K562 (cell line): Measurements from ENCODE around the gene WDR27. TPM values are rescaled to one million over a fixed set of nuclear protein-coding genes. Genes with fewer than 3 reads are reported as not detected.

Experiments used
- ATAC-seq: fragments of 200-7000 bp; cut with Tn5 transposase; 3 replicates; pipeline ENCODE4 v1.9.1; 2020; ENCODE audit warnings: moderate library complexity
- BruUV-seq: library from RNA; stranded (reverse); fragments of 400-500 nt; replicated peaks from 2 replicates; lab custom pipeline; 2021; lab: Mats Ljungman, UMichigan
- CTCF ChIA-PET: fragments of 300-600 bp; formaldehyde crosslinking; extraction: SDS; loops from one replicate; lab custom pipeline; 2021; ENCODE audit warnings: low intra/inter-chr PET ratio; lab: Yijun Ruan, JAX
- POLR2A ChIA-PET: fragments of 300-600, 350-650 bp; sonication (Branson Sonifier 250); formaldehyde crosslinking; extraction: SDS; loops from one replicate; lab custom pipeline; 2021; ENCODE audit warnings: antibody characterized with exemption, inconsistent platforms; lab: Yijun Ruan, JAX
- DNase-seq, 4 experiments: peaks; one replicate each; pipeline versions ENCODE4 v3.0.0 to v3.0.0-alpha.2; 2011 to 2018; ENCODE audit warnings: low spot score in 3 of 4, mixed read lengths in 3 of 4; ENCODE audit errors: extremely low read depth in 1 of 4
- FAIRE-seq: peaks from 2 replicates; lab custom pipeline; 2011; peaks lifted over from hg19 to GRCh38; lab: Jason Lieb, UNC
- H2AFZ ChIP-seq: 2 replicates; pipeline ENCODE4 v1.6.0; 2011; ENCODE audit warnings: low read depth, low read length, control low read depth, inconsistent platforms
- H3K27ac ChIP-seq: fragments of 200-600 bp; 3 replicates; pipeline ENCODE4 v1.8.0; 2011; ENCODE audit warnings: low read depth, mild to moderate bottlenecking, control low read depth, inconsistent platforms, low read length, moderate library complexity, mixed read lengths; ENCODE audit errors: extremely low read depth
- H3K27me3 ChIP-seq, 2 experiments: fragments of 300-600 bp in 1 of 2; 2 replicates in 1 of 2; 3 replicates in 1 of 2; pipeline versions ENCODE4 v1.6.0 to v1.8.0; 2011; ENCODE audit warnings: inconsistent platforms in 2 of 2, low read length in 2 of 2, mild to moderate bottlenecking in 1 of 2, mixed read lengths in 1 of 2, moderate library complexity in 1 of 2; ENCODE audit not compliant: control insufficient read depth in 2 of 2, insufficient read depth in 2 of 2
- H3K36me3 ChIP-seq: fragments of 300-600 bp; 3 replicates; pipeline ENCODE4 v1.8.0; 2011; ENCODE audit warnings: mild to moderate bottlenecking, low read length, inconsistent platforms; ENCODE audit not compliant: control insufficient read depth, insufficient read depth
- H3K4me1 ChIP-seq, 2 experiments: fragments of 200-600 bp in 1 of 2; replicated peaks in 1 of 2; 2 replicates in 1 of 2; 3 replicates in 1 of 2; pipeline versions ENCODE4 v1.5.1 to v1.8.0; 2011; ENCODE audit warnings: inconsistent platforms in 2 of 2, low read length in 2 of 2, mild to moderate bottlenecking in 1 of 2, mixed read lengths in 1 of 2, moderate library complexity in 1 of 2; ENCODE audit not compliant: control insufficient read depth in 2 of 2, insufficient read depth in 2 of 2
- H3K4me2 ChIP-seq: 2 replicates; pipeline ENCODE4 v1.6.1; 2011; ENCODE audit warnings: low read length, control low read depth, inconsistent platforms, mixed read lengths; ENCODE audit not compliant: insufficient read depth
- H3K4me3 ChIP-seq: fragments of 200-600 bp; sonication (generic), shearing (Covaris generic); 2 replicates; pipeline ENCODE4 v1.5.1; 2016; ENCODE audit warnings: control low read depth, inconsistent platforms
- H3K79me2 ChIP-seq: fragments of 200-600 bp; 3 replicates; pipeline ENCODE4 v1.8.0; 2011; ENCODE audit warnings: low read length, inconsistent platforms; ENCODE audit not compliant: control insufficient read depth, insufficient read depth
- H3K9ac ChIP-seq, 2 experiments: 2 replicates each; pipeline versions ENCODE4 v1.6.0 to v1.6.1; 2011; ENCODE audit warnings: low read depth in 2 of 2, low read length in 2 of 2, control low read depth in 1 of 2, inconsistent platforms in 1 of 2, mild to moderate bottlenecking in 1 of 2, mixed read lengths in 1 of 2; ENCODE audit not compliant: insufficient read depth in 1 of 2
- H3K9me1 ChIP-seq: one replicate; pipeline ENCODE4 v1.6.0; 2011; ENCODE audit warnings: inconsistent platforms, mild to moderate bottlenecking, low read length, moderate library complexity; ENCODE audit not compliant: control insufficient read depth, insufficient read depth
- H3K9me3 ChIP-seq: replicated peaks from 2 replicates; pipeline ENCODE4 v1.5.1; 2011; ENCODE audit warnings: low read depth, low read length, inconsistent platforms; ENCODE audit not compliant: control insufficient read depth, insufficient read depth
- H4K20me1 ChIP-seq: replicated peaks from 2 replicates; pipeline ENCODE4 v1.6.1; 2011; ENCODE audit warnings: low read length, inconsistent platforms, mixed read lengths; ENCODE audit not compliant: control insufficient read depth, insufficient read depth
- ATF6 ChIP-seq: sonication (generic); formaldehyde crosslinking; IDR thresholded peaks from 2 replicates; pipeline ENCODE4 v1.4.0; 2020; ENCODE audit warnings: mild to moderate bottlenecking, missing genetic modification reagents
- BMI1 ChIP-seq: fragments of 150-350 bp; IDR thresholded peaks from 2 replicates; pipeline ENCODE4 v1.6.1; 2014; ENCODE audit warnings: low read length
- EP400 ChIP-seq: fragments of 450-650 bp; IDR thresholded peaks from 2 replicates; pipeline ENCODE4 v1.6.1; 2017; ENCODE audit warnings: antibody characterized with exemption, mild to moderate bottlenecking, moderate library complexity
- LCOR ChIP-seq: sonication (generic); formaldehyde crosslinking; IDR thresholded peaks from 2 replicates; pipeline ENCODE4 v1.8.0; 2022; ENCODE audit warnings: mild to moderate bottlenecking, missing genetic modification reagents
- MNT ChIP-seq, 2 experiments: fragments of 450-650 bp; conservative IDR thresholded peaks; 2 replicates each; pipeline ENCODE4 v1.6.1; 2017; ENCODE audit warnings: mild to moderate bottlenecking in 2 of 2, moderate library complexity in 2 of 2
- PCBP2 ChIP-seq: fragments of 200-400 bp; formaldehyde crosslinking; IDR thresholded peaks from 2 replicates; pipeline ENCODE4 v1.6.1; 2018; ENCODE audit warnings: low read length, low read depth, mild to moderate bottlenecking, moderate library complexity; ENCODE audit not compliant: poor library complexity, severe bottlenecking
- SNIP1 ChIP-seq: fragments of 450-650 bp; IDR thresholded peaks from 2 replicates; pipeline ENCODE4 v1.7.1; 2017; ENCODE audit warnings: low read depth, mild to moderate bottlenecking
- ZEB2 ChIP-seq: fragments of 450-650 bp; IDR thresholded peaks from 2 replicates; pipeline ENCODE4 v1.6.1; 2016
- ZFP1 ChIP-seq: fragments of 450-650 bp; formaldehyde crosslinking; IDR thresholded peaks from 2 replicates; pipeline ENCODE4 v1.4.0; 2020; ENCODE audit warnings: mild to moderate bottlenecking, mixed read lengths
- ZNF384 ChIP-seq: IDR thresholded peaks from 2 replicates; pipeline ENCODE4 v1.6.1; 2012; ENCODE audit warnings: low read depth, low read length, improper control_type of control experiment
- WGBS: fragments of 100-300 bp; shearing (Covaris generic); methylation state at CpG from one replicate; pipeline ENCODE4 v1.1.6; 2016; ENCODE audit warnings: low coverage, mixed read lengths; ENCODE audit not compliant: insufficient coverage; ENCODE audit errors: missing lambda C conversion rate; 5-methylcytosine and 5-hydroxymethylcytosine counted together
- in situ Hi-C: fragments of 300-500 bp; cut with MboI; formaldehyde crosslinking; loops from 4 replicates; pipeline ENCODE4 v1.15.0; 2018; ENCODE audit warnings: inconsistent platforms, mixed read lengths
- intact Hi-C: fragments of 100-400 bp; cut with micrococcal nuclease; formaldehyde crosslinking; loops from 2 replicates; pipeline ENCODE4 v1.14.2; 2022
- polyA plus RNA-seq, 8 experiments: library from polyadenylated mRNA; depleted of rRNA in 4 of 8; stranded (reverse) in 5 of 8; unstranded in 3 of 8; fragments of >200 nt; fragmentation: Nextera tagmentation in 2 of 8; fragmentation: Illumina TruSeq in 1 of 8; extraction: Ambion mirVana in 2 of 8; extraction: Trizol in 1 of 8; gene quantifications; 2 replicates each; pipeline versions ENCODE4 v1.2.1 to v1.2.3, GENCODE V29; 2011 to 2014; ENCODE audit warnings: inconsistent platforms in 1 of 8, missing spikeins in 1 of 8
- total RNA-seq, 7 experiments: library from RNA; depleted of rRNA in 6 of 7; stranded (reverse); fragments of >200 nt in 6 of 7; fragmentation: Illumina TruSeq in 2 of 7; extraction: Trizol in 2 of 7; gene quantifications; 2 replicates each; pipeline versions ENCODE4 v1.2.1 to v1.2.3, GENCODE V29; 2011 to 2021; ENCODE audit warnings: low replicate concordance in 1 of 7
- TF ChIP-seq, protein P1 (sequence below): sonication (generic); formaldehyde crosslinking; IDR thresholded peaks from 2 replicates; pipeline ENCODE4 v1.8.0; 2023; ENCODE audit warnings: mild to moderate bottlenecking, missing genetic modification reagents

Gene WDR27
- total and polyA plus RNA-seq, 9 of the 15 experiments (the other 6 are each of a cell fraction or from before 2014, with no cell fraction given), result 4.3 to 77.2 (median 22.7) TPM

GRCh38 chr6:169561665-169562064 is 140.2 kb downstream of the WDR27 start:
- intact Hi-C loops (no loop called here), in situ Hi-C loops (no loop called here)
- ATAC-seq (no peak), DNase-seq (no peak), FAIRE-seq (no peak)
- no peaks in the 10 kb centered on the region for H3K9me1 ChIP-seq
- no peak overlapping the region for H2AFZ ChIP-seq
- no peak overlapping the region for H3K4me3 ChIP-seq
- no peak overlapping the region for H3K4me2 ChIP-seq
- WGBS, result 17% methylated on average over 1 of the region's 1 CpG
- H3K9me3 ChIP-seq, result no peaks in the 10 kb centered on the region
- no TSS peak for BruUV-seq
- peaks cover 6% of the 10 kb centered on the region; the same call in 1 of the 2 replicates for H4K20me1 ChIP-seq
- ChIA-PET CTCF (interaction anchor here (0.6 kb wide), 1 partner anchor 215 kb away, joined by 3 read pairs; no protein-coding TSS in a partner anchor), POLR2A (no interaction called here)
- no peaks in the 10 kb centered on the region for H3K79me2 ChIP-seq
- no peaks in the 10 kb centered on the region for H3K36me3 ChIP-seq
- H3K4me1 ChIP-seq, result no peaks in the 10 kb centered on the region
- H3K27ac ChIP-seq, result no peak overlapping the region
- H3K27me3 ChIP-seq, result peaks cover under 1 to 27% of the 10 kb centered on the region in 2 experiments; a peak in 2 of 5 replicates
- no peak for TF ChIP-seq ZEB2
- no peak for TF ChIP-seq LCOR (CRISPR knock-in tag)
- TF ChIP-seq, protein P1, sequence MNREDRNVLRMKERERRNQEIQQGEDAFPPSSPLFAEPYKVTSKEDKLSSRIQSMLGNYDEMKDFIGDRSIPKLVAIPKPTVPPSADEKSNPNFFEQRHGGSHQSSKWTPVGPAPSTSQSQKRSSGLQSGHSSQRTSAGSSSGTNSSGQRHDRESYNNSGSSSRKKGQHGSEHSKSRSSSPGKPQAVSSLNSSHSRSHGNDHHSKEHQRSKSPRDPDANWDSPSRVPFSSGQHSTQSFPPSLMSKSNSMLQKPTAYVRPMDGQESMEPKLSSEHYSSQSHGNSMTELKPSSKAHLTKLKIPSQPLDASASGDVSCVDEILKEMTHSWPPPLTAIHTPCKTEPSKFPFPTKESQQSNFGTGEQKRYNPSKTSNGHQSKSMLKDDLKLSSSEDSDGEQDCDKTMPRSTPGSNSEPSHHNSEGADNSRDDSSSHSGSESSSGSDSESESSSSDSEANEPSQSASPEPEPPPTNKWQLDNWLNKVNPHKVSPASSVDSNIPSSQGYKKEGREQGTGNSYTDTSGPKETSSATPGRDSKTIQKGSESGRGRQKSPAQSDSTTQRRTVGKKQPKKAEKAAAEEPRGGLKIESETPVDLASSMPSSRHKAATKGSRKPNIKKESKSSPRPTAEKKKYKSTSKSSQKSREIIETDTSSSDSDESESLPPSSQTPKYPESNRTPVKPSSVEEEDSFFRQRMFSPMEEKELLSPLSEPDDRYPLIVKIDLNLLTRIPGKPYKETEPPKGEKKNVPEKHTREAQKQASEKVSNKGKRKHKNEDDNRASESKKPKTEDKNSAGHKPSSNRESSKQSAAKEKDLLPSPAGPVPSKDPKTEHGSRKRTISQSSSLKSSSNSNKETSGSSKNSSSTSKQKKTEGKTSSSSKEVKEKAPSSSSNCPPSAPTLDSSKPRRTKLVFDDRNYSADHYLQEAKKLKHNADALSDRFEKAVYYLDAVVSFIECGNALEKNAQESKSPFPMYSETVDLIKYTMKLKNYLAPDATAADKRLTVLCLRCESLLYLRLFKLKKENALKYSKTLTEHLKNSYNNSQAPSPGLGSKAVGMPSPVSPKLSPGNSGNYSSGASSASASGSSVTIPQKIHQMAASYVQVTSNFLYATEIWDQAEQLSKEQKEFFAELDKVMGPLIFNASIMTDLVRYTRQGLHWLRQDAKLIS (CRISPR knock-in tag), result no peak
- TF ChIP-seq PCBP2, result no peak
- no peak for TF ChIP-seq SNIP1
- TF ChIP-seq ATF6, result no peak
- no peak for TF ChIP-seq BMI1
- TF ChIP-seq ZNF384, result no peak
- TF ChIP-seq EP400, result no peak
- no peak for TF ChIP-seq MNT (conservative IDR thresholded peaks at IDR 0.05)
- TF ChIP-seq ZFP1 (CRISPR knock-in tag), result no peak
- no peak overlapping the region for H3K9ac ChIP-seq
